OCI-LY3 (cell line): ENCODE measurements around the gene KRT6A.

Experiments
- CTCF ChIP-seq: fragments of 200-600, 300-600 bp; sonication (generic); IDR thresholded peaks from 2 replicates; pipeline ENCODE4 v1.5.1; 2014; ENCODE audit warnings: antibody characterized with exemption, low read length, low read depth
- EZH2phosphoT487 ChIP-seq: fragments of 200-600 bp; shearing (Covaris generic); IDR thresholded peaks from 2 replicates; pipeline ENCODE4 v1.6.1; 2018; ENCODE audit warnings: antibody characterized with exemption, mixed run types, low read depth

- TF ChIP-seq CTCF (no peak), EZH2phosphoT487 (no peak)
These were observed 53.6 kb downstream of the KRT6A start for GRCh38 chr12:52439420-52439819.
